Fibroblast of lung (primary cell): Measurements from ENCODE around the gene INO80C. TPM values are rescaled to one million over a fixed set of nuclear protein-coding genes. Genes with fewer than 3 reads are reported as not detected.

Experiments
- DNase-seq, 2 donors: peaks; one replicate each; pipeline versions ENCODE4 v3.0.0 to v3.0.0-alpha.2; 2010; ENCODE audit warnings: low read depth in 2 of 2
- H2AFZ ChIP-seq: 2 replicates; pipeline ENCODE4 v1.5.1; 2012; ENCODE audit warnings: low read length, control low read depth, inconsistent platforms
- H3K27ac ChIP-seq: 2 replicates; pipeline ENCODE4 v1.5.1; 2011; ENCODE audit warnings: low read length, control low read depth; ENCODE audit not compliant: insufficient read depth
- H3K27me3 ChIP-seq: 2 replicates; pipeline ENCODE4 v1.5.1; 2011; ENCODE audit warnings: mild to moderate bottlenecking, low read length; ENCODE audit not compliant: control insufficient read depth, insufficient read depth
- H3K36me3 ChIP-seq: 2 replicates; pipeline ENCODE4 v1.5.1; 2011; ENCODE audit warnings: low read length; ENCODE audit not compliant: control insufficient read depth, insufficient read depth
- H3K4me1 ChIP-seq: 2 replicates; pipeline ENCODE4 v1.5.1; 2011; ENCODE audit warnings: low read length; ENCODE audit not compliant: control insufficient read depth, insufficient read depth; ENCODE audit errors: extremely low read depth
- H3K4me2 ChIP-seq: 2 replicates; pipeline ENCODE4 v1.5.1; 2011; ENCODE audit warnings: low read length, control low read depth; ENCODE audit not compliant: insufficient read depth; ENCODE audit errors: extremely low read depth
- H3K4me3 ChIP-seq, 4 experiments: fragments of 200-600 bp in 1 of 4; sonication (generic) in 1 of 4; replicated peaks in 1 of 4; 2 replicates each; pipeline ENCODE4 v1.5.1; 2011 to 2016; ENCODE audit warnings: low read length in 4 of 4, low read depth in 3 of 4, mild to moderate bottlenecking in 3 of 4, control low read depth in 2 of 4, inconsistent platforms in 1 of 4, mixed read lengths in 1 of 4; ENCODE audit not compliant: insufficient read depth in 1 of 4; ENCODE audit errors: control extremely low read depth in 1 of 4
- H3K79me2 ChIP-seq: 2 replicates; pipeline ENCODE4 v1.5.1; 2012; ENCODE audit warnings: mild to moderate bottlenecking, low read length, inconsistent platforms; ENCODE audit not compliant: control insufficient read depth, insufficient read depth
- H3K9ac ChIP-seq: 2 replicates; pipeline ENCODE4 v1.5.1; 2011; ENCODE audit warnings: mild to moderate bottlenecking, low read length, control low read depth; ENCODE audit not compliant: insufficient read depth
- H3K9me3 ChIP-seq: 2 replicates; pipeline ENCODE4 v1.5.1; 2012; ENCODE audit warnings: low read depth, low read length; ENCODE audit not compliant: control insufficient read depth, insufficient read depth
- H4K20me1 ChIP-seq: 2 replicates; pipeline ENCODE4 v1.5.1; 2011; ENCODE audit warnings: low read length; ENCODE audit not compliant: control insufficient read depth, insufficient read depth; ENCODE audit errors: extremely low read depth
- EZH2 ChIP-seq: IDR thresholded peaks from 2 replicates; pipeline ENCODE4 v1.5.1; 2012; ENCODE audit warnings: low read length, control low read depth, mild to moderate bottlenecking; ENCODE audit errors: missing control alignments
- polyA plus RNA-seq, 2 donors: library from polyadenylated mRNA; depleted of rRNA in 1 of 2; stranded (reverse) in 1 of 2; unstranded in 1 of 2; fragments of >200 nt; gene quantifications; 2 replicates each; pipeline ENCODE4 v1.2.1, GENCODE V29; 2011 to 2012; ENCODE audit warnings: missing spikeins in 1 of 2
- total RNA-seq: library from RNA; depleted of rRNA; stranded (reverse); fragments of >200 nt; gene quantifications from 2 replicates; pipeline ENCODE4 v1.2.1, GENCODE V29; 2014
- TF ChIP-seq, protein P1 (sequence below), 2 donors: IDR thresholded peaks in 1 of 2; conservative IDR thresholded peaks in 1 of 2; 1 replicate in 1 of 2; 2 replicates in 1 of 2; pipeline ENCODE4 v1.5.1; 2011 to 2012; ENCODE audit warnings: low read length in 2 of 2, control low read depth in 1 of 2, inconsistent platforms in 1 of 2, low read depth in 1 of 2, mild to moderate bottlenecking in 1 of 2

Gene INO80C
- total and polyA plus RNA-seq, 2 donors (not counting 1 experiment from before 2014, with no cell fraction given): 3.1 to 9.4 TPM

DNA sequence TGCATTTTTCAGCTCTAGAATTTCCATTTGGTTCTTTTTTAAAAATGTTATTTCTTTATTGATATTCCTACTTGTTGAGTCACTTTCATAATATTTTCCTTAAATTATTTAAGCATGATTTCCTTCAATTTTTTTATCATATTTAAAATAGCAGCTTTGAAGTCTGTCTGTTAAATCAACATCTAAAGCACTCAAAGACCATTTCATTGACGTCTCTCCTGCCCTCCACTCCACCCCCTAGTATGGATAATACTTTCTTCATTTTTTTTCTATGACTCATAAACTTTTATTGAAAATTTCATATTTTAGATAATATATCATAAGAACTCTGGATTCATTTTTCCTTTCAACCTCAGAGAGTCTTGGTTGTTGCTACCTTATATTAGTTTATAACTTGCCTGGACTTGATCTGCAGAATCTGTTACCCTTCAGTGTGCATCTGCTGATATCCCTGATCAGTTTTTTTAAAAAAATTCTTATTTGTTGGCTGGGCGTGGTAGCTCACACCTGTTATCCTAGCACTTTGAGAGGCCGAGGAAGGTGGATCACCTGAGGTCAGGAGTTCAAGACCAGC is 61.6 kb downstream of the INO80C start:
- Histone ChIP-seq H3K4me1 (no peaks in the 10 kb centered on the region), H3K4me3 (no peak overlapping the region), H3K36me3 (no peaks in the 10 kb centered on the region), H2AFZ (no peak overlapping the region), H4K20me1 (no peaks in the 10 kb centered on the region), H3K27me3 (no peaks in the 10 kb centered on the region), H3K27ac (no peak overlapping the region), H3K9ac (no peak overlapping the region), H3K4me2 (no peak overlapping the region), H3K79me2 (no peaks in the 10 kb centered on the region), H3K9me3 (no peaks in the 10 kb centered on the region)
- DNase-seq: peak; percentile 32 to 76
- TF ChIP-seq EZH2: no peak
- TF ChIP-seq, protein P1, sequence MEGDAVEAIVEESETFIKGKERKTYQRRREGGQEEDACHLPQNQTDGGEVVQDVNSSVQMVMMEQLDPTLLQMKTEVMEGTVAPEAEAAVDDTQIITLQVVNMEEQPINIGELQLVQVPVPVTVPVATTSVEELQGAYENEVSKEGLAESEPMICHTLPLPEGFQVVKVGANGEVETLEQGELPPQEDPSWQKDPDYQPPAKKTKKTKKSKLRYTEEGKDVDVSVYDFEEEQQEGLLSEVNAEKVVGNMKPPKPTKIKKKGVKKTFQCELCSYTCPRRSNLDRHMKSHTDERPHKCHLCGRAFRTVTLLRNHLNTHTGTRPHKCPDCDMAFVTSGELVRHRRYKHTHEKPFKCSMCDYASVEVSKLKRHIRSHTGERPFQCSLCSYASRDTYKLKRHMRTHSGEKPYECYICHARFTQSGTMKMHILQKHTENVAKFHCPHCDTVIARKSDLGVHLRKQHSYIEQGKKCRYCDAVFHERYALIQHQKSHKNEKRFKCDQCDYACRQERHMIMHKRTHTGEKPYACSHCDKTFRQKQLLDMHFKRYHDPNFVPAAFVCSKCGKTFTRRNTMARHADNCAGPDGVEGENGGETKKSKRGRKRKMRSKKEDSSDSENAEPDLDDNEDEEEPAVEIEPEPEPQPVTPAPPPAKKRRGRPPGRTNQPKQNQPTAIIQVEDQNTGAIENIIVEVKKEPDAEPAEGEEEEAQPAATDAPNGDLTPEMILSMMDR (conservative IDR thresholded peaks at IDR 0.05 in 1 of 2, IDR thresholded peaks at IDR 0.05 in 1 of 2; ENCODE audit: low read depth in 1 of 2, low read length in 2 of 2): no peak

DNA sequence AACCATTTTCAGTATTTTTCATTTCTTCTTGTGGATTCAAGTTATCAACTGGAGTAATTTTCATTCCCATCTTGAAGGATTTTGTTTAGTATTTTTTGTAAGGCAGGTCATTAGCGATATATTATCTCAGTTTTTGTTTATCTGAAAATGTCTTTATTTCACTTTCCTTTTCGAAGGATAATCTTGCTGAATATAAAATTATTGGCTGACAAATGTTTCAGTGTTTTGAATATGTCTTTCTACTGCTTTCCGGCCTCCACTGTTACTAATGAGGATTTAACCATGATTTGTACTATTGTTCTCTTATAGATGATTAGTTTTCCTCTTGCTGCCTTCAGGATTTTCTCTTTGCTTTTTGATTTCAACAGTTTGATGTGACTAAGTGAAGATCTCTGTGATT is 62.4 kb downstream of the INO80C start:
- H2AFZ ChIP-seq: no peak overlapping the region
- H3K27ac ChIP-seq: no peak overlapping the region
- no peak overlapping the region for H3K4me2 ChIP-seq

DNA sequence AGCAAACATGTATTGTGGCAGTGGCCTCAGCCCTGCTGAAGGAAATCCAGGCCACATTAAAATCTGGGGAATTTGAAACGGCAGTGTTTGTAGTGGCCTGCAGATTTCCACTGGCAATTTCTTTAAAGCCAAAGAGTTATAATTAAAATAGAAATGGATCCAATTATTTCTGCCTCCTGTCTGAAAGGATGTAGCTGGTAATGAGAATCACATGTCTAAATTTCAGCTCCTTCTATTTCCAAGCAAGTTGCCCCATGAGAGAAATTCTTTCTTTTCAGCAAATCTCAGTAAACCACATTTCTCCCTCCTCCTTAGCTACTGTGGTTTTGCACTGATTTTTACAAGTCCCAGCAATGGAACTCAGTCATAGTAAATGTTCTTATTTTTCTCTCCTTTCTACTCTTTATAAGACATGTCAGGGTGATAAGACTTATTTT is 65.2 kb downstream of the INO80C start:
- no peaks in the 10 kb centered on the region for H3K36me3 ChIP-seq
- H4K20me1 ChIP-seq: no peaks in the 10 kb centered on the region
- H3K4me2 ChIP-seq: no peak overlapping the region
- DNase-seq: peak in 1 of 2 donors; percentile 28
- H3K27me3 ChIP-seq: no peaks in the 10 kb centered on the region
- H3K4me1 ChIP-seq: no peaks in the 10 kb centered on the region
- no peaks in the 10 kb centered on the region for H3K9me3 ChIP-seq
- no peak overlapping the region for H3K9ac ChIP-seq
- TF ChIP-seq, protein P1 (conservative IDR thresholded peaks at IDR 0.05 in 1 of 2, IDR thresholded peaks at IDR 0.05 in 1 of 2; ENCODE audit: low read depth in 1 of 2, low read length in 2 of 2): no peak
- TF ChIP-seq EZH2: no peak
- H3K79me2 ChIP-seq: no peaks in the 10 kb centered on the region
- H3K4me3 ChIP-seq: no peak overlapping the region
- H2AFZ ChIP-seq: no peak overlapping the region
- H3K27ac ChIP-seq: no peak overlapping the region

More for the DNA sequence above, 62.4 kb downstream of the INO80C start:
- Histone ChIP-seq H3K4me3 (no peak overlapping the region), H3K4me1 (no peaks in the 10 kb centered on the region), H3K9me3 (no peaks in the 10 kb centered on the region), H3K9ac (no peak overlapping the region), H3K27me3 (no peaks in the 10 kb centered on the region), H4K20me1 (no peaks in the 10 kb centered on the region), H3K36me3 (no peaks in the 10 kb centered on the region), H3K79me2 (no peaks in the 10 kb centered on the region)
- no peak for DNase-seq
- TF ChIP-seq EZH2: no peak
- TF ChIP-seq, protein P1 (conservative IDR thresholded peaks at IDR 0.05 in 1 of 2, IDR thresholded peaks at IDR 0.05 in 1 of 2; ENCODE audit: low read depth in 1 of 2, low read length in 2 of 2): no peak
